ENCODE data around the gene RNF151.
"Not testable (repeated sequence)": the region's sequence is repeated elsewhere in the genome, so short reads cannot be mapped to it uniquely, and the experiment has no call there.

RNF151 gene

DNA sequence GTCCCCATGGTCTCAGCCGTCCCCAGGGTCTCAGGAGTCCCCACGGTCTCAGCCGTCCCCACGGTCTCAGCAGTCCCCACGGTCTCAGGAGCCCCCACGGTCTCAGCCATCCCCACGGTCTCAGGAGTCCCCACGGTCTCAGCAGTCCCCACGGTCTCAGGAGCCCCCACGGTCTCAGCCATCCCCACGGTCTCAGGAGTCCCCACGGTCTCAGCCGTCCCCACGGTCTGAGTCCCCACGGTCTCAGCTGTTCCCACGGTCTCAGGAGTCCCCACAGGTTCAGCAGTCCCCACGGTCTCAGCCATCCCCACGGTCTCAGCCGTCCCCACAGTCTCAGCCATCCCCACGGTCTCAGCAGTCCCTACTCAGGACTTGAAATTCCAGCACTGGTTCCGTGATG is 46.5 kb upstream of the RNF151 start:
- H2BK5ac ChIP-seq (ENCODE audit: low read length) = not testable (repeated sequence)
- WGBS (ENCODE audit: extremely low coverage, insufficient coverage, low lambda C conversion rate) = no CpG with 5 or more reads among the region's 21 CpGs
- H3K27me3 ChIP-seq (ENCODE audit: insufficient read depth, low read length, poor library complexity) = peaks cover 34% of the 10 kb centered on the region

DNA sequence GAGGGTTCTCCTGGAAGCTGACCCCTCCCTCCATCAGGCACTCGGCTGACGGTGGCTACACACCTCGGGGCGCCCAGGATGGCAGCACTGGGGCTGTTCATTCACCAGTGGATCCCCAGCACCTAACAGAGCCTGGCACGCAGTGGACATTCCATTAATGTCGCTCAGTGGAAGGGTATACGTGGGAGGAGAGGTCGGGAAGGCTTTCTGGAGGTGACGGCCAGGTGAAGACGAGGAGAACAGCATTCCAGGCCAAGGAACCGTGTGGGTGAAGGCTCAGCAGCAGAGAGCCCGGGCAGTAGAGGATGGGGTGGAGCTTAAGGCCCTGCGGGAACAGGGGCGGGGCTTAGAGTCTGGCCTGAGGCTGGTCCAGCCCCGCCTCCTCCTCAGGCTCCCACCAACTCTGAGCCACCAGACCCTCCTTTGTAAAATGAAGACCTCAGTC is 45.9 kb upstream of the RNF151 start:
- Histone ChIP-seq H3K79me1 (ENCODE audit: low read length) (no peaks in the 10 kb centered on the region), H3K9ac (ENCODE audit: low read length) (no peak overlapping the region), H3K27me3 (ENCODE audit: insufficient read depth, low read length, poor library complexity) (peaks cover 34% of the 10 kb centered on the region), H3K18ac (ENCODE audit: low read length) (no peak overlapping the region), H2BK15ac (replicated peaks; ENCODE audit: low read depth) (no peak overlapping the region), H3K4me1 (ENCODE audit: control insufficient read depth, low read depth, low read length) (no peaks in the 10 kb centered on the region), H3K56ac (ENCODE audit: low read length) (peak overlapping the region; percentile 15), H3K4me2 (ENCODE audit: low read length) (no peak overlapping the region), H4K5ac (ENCODE audit: low read length) (no peak overlapping the region), H3K79me2 (ENCODE audit: control insufficient read depth, insufficient read depth, low read length) (no peaks in the 10 kb centered on the region), H2BK5ac (ENCODE audit: low read length) (no peak overlapping the region), H3K4me3 (ENCODE audit: low read length) (no peak overlapping the region), H2BK120ac (ENCODE audit: low read depth, low read length) (no peak overlapping the region), H3K36me3 (ENCODE audit: control insufficient read depth, insufficient read depth, low read length) (no peaks in the 10 kb centered on the region), H4K8ac (ENCODE audit: low read depth, low read length) (no peak overlapping the region), H2AK5ac (ENCODE audit: low read length) (no peak overlapping the region), H3K27ac (ENCODE audit: low read depth, low read length) (no peak overlapping the region), H3K4ac (ENCODE audit: low read depth, low read length) (no peak overlapping the region), H3K23ac (ENCODE audit: low read length) (no peak overlapping the region)
- no CpG with 5 or more reads among the region's 15 CpGs for WGBS (ENCODE audit: extremely low coverage, insufficient coverage, low lambda C conversion rate)
- peak; percentile 67 for DNase-seq

More for the DNA sequence above, 46.5 kb upstream of the RNF151 start:
- not testable (repeated sequence) for H3K79me2 ChIP-seq (ENCODE audit: control insufficient read depth, insufficient read depth, low read length); H3K36me3 ChIP-seq (ENCODE audit: control insufficient read depth, insufficient read depth, low read length); H2BK120ac ChIP-seq (ENCODE audit: low read depth, low read length); H3K18ac ChIP-seq (ENCODE audit: low read length); H3K4ac ChIP-seq (ENCODE audit: low read depth, low read length); H3K4me2 ChIP-seq (ENCODE audit: low read length); H3K4me3 ChIP-seq (ENCODE audit: low read length); H3K4me1 ChIP-seq (ENCODE audit: control insufficient read depth, low read depth, low read length); H3K56ac ChIP-seq (ENCODE audit: low read length); H4K8ac ChIP-seq (ENCODE audit: low read depth, low read length); H4K5ac ChIP-seq (ENCODE audit: low read length); H2AK5ac ChIP-seq (ENCODE audit: low read length); H3K9ac ChIP-seq (ENCODE audit: low read length); H3K23ac ChIP-seq (ENCODE audit: low read length); H3K79me1 ChIP-seq (ENCODE audit: low read length); DNase-seq; H2BK15ac ChIP-seq (replicated peaks; ENCODE audit: low read depth); H3K27ac ChIP-seq (ENCODE audit: low read depth, low read length)

DNA sequence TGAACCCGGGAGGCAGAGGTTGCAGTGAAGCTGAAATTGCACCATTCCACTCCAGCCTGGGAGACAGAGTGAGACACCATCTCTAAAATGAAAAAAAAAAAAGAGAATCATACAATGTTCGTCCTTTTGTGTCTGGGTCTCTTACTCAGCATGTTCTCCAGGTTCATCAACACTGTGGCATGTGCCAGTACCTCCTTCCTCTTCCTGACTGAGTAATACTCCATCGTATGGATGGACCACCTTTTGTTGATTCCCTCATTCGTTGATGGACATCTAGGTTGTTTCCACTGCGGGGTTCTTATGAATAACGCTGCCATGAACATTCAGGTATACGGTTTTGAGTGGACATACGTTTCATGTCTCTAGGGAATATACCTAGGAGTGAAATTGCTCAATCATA is 44.3 kb upstream of the RNF151 start:
- no peak overlapping the region for H3K27ac ChIP-seq (ENCODE audit: low read depth, low read length)
- H4K8ac ChIP-seq (ENCODE audit: low read depth, low read length) = no peak overlapping the region
- no peak overlapping the region for H2BK120ac ChIP-seq (ENCODE audit: low read depth, low read length)
- H4K5ac ChIP-seq (ENCODE audit: low read length) = no peak overlapping the region
- no peak overlapping the region for H3K56ac ChIP-seq (ENCODE audit: low read length)
- H2BK15ac ChIP-seq (replicated peaks; ENCODE audit: low read depth) = no peak overlapping the region
- H3K4me2 ChIP-seq (ENCODE audit: low read length) = no peak overlapping the region
- no peak overlapping the region for H3K4ac ChIP-seq (ENCODE audit: low read depth, low read length)
- H3K4me1 ChIP-seq (ENCODE audit: control insufficient read depth, low read depth, low read length) = no peaks in the 10 kb centered on the region
- no peaks in the 10 kb centered on the region for H3K36me3 ChIP-seq (ENCODE audit: control insufficient read depth, insufficient read depth, low read length)
- H3K23ac ChIP-seq (ENCODE audit: low read length) = no peak overlapping the region
- H2BK5ac ChIP-seq (ENCODE audit: low read length) = no peak overlapping the region
- no peak overlapping the region for H3K18ac ChIP-seq (ENCODE audit: low read length)
- H3K79me1 ChIP-seq (ENCODE audit: low read length) = no peaks in the 10 kb centered on the region
- DNase-seq = no peak
- no peaks in the 10 kb centered on the region for H3K79me2 ChIP-seq (ENCODE audit: control insufficient read depth, insufficient read depth, low read length)
- H3K9ac ChIP-seq (ENCODE audit: low read length) = no peak overlapping the region
- WGBS (ENCODE audit: extremely low coverage, insufficient coverage, low lambda C conversion rate) = no CpG with 5 or more reads among the region's 8 CpGs
- peaks cover 28% of the 10 kb centered on the region for H3K27me3 ChIP-seq (ENCODE audit: insufficient read depth, low read length, poor library complexity)
- no peak overlapping the region for H3K4me3 ChIP-seq (ENCODE audit: low read length)
- no peak overlapping the region for H2AK5ac ChIP-seq (ENCODE audit: low read length)

DNA sequence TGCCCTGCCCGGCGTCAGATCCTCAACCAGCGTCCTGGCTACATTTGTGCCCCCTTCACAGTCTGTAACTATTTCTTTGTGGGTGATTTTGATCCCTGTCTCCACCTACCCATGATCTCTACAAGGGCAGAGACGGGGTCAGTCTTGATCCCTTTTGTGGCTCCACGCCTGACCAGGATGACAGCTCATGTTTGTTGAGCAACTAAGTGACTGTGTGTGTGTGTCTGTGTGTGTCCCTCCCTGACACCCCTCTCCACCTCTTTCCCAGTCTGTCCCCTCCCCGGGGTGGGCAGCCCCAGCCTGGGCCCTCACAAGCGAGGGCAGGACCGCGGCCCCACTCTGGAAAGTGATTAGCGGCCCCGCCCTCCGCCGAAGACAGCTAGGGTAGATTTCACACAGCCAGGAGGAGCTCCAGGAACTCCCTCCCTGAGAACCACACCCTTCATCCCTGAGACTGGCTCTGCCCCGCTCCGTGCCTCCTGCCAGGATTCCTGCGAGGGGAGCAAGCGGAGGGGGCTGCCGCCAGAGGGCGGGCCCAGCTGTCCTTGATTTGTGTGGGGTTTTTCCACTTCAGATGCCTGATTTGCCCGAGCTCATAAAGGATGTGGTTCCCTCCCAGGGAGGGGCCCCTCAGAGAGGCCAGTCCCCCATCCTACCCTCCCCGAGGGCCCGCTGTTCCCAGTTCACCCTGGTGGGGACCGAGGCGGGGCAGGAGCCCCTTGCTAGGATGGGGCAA is 43.2 kb upstream of the RNF151 start:
- Histone ChIP-seq H3K23ac (ENCODE audit: low read length) (peak overlapping the region; percentile 35), H3K4me1 (ENCODE audit: control insufficient read depth, low read depth, low read length) (no peaks in the 10 kb centered on the region), H4K8ac (ENCODE audit: low read depth, low read length) (no peak overlapping the region), H2BK120ac (ENCODE audit: low read depth, low read length) (no peak overlapping the region), H3K4me2 (ENCODE audit: low read length) (peak overlapping the region; percentile 38), H3K27ac (ENCODE audit: low read depth, low read length) (no peak overlapping the region), H2AK5ac (ENCODE audit: low read length) (no peak overlapping the region), H3K9ac (ENCODE audit: low read length) (peak overlapping the region; percentile 45), H2BK5ac (ENCODE audit: low read length) (no peak overlapping the region), H3K36me3 (ENCODE audit: control insufficient read depth, insufficient read depth, low read length) (no peaks in the 10 kb centered on the region), H3K27me3 (ENCODE audit: insufficient read depth, low read length, poor library complexity) (peaks cover 20% of the 10 kb centered on the region), H3K4me3 (ENCODE audit: low read length) (no peak overlapping the region), H3K4ac (ENCODE audit: low read depth, low read length) (no peak overlapping the region), H3K18ac (ENCODE audit: low read length) (peak overlapping the region; percentile 36), H4K5ac (ENCODE audit: low read length) (no peak overlapping the region), H3K79me1 (ENCODE audit: low read length) (no peaks in the 10 kb centered on the region), H3K56ac (ENCODE audit: low read length) (peak overlapping the region; percentile 20), H3K79me2 (ENCODE audit: control insufficient read depth, insufficient read depth, low read length) (no peaks in the 10 kb centered on the region), H2BK15ac (replicated peaks; ENCODE audit: low read depth) (no peak overlapping the region)
- peak; percentile 87 for DNase-seq
- WGBS (ENCODE audit: extremely low coverage, insufficient coverage, low lambda C conversion rate) = no CpG with 5 or more reads among the region's 24 CpGs

DNA sequence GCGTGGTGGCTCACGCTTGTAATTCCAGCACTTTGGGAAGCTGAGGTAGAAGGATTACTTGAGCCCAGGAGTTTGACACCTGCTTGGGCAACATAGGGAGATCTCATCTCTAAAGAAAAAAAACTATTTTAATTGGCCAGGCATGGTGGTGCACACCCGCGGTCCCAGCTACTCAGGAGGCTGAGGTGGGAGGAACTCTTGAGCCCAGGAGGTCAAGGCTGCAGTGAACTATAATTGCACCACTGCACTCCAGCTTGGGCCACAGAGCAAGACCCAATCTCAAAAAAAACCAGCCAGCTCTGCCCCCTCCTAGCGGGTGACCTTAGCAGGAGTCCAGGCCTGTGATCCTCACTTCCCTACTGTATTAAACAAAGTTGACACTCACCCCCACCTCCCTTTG is 42.6 kb upstream of the RNF151 start:
- Histone ChIP-seq H2AK5ac (ENCODE audit: low read length) (no peak overlapping the region), H3K27me3 (ENCODE audit: insufficient read depth, low read length, poor library complexity) (peaks cover 14% of the 10 kb centered on the region), H2BK15ac (replicated peaks; ENCODE audit: low read depth) (no peak overlapping the region), H3K27ac (ENCODE audit: low read depth, low read length) (no peak overlapping the region), H3K23ac (ENCODE audit: low read length) (no peak overlapping the region), H3K36me3 (ENCODE audit: control insufficient read depth, insufficient read depth, low read length) (no peaks in the 10 kb centered on the region), H4K8ac (ENCODE audit: low read depth, low read length) (no peak overlapping the region), H3K4me3 (ENCODE audit: low read length) (no peak overlapping the region), H2BK120ac (ENCODE audit: low read depth, low read length) (no peak overlapping the region), H3K9ac (ENCODE audit: low read length) (peak overlapping the region; percentile 45), H3K18ac (ENCODE audit: low read length) (peak overlapping the region; percentile 36), H4K5ac (ENCODE audit: low read length) (no peak overlapping the region), H2BK5ac (ENCODE audit: low read length) (no peak overlapping the region), H3K79me1 (ENCODE audit: low read length) (no peaks in the 10 kb centered on the region), H3K4me2 (ENCODE audit: low read length) (no peak overlapping the region), H3K4ac (ENCODE audit: low read depth, low read length) (no peak overlapping the region), H3K79me2 (ENCODE audit: control insufficient read depth, insufficient read depth, low read length) (no peaks in the 10 kb centered on the region), H3K56ac (ENCODE audit: low read length) (no peak overlapping the region), H3K4me1 (ENCODE audit: control insufficient read depth, low read depth, low read length) (no peaks in the 10 kb centered on the region)
- no CpG with 5 or more reads among the region's 5 CpGs for WGBS (ENCODE audit: extremely low coverage, insufficient coverage, low lambda C conversion rate)
- DNase-seq = no peak

DNA sequence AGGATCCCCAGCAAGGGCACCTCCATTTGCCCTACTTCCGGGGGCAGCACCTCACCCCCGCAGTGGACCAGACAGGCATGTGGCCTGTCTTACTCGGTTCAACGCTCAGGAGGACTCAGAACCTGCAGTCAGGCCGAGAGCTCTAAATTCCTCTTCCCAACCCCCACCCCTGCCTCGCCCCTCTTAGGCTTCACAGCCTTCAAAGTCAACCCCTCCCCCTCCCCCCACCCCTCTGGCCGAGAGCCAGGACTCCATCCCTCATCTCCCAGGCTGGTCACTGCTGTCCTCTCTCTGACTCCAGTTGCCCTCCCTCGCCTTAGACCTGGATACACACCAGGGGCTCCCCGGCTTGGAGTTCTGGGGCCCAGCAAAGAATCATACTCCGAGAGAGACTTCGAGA is 40.4 kb upstream of the RNF151 start:
- H3K27me3 ChIP-seq (ENCODE audit: insufficient read depth, low read length, poor library complexity) = no peaks in the 10 kb centered on the region
- peak; percentile 50 for DNase-seq
- H3K4me3 ChIP-seq (ENCODE audit: low read length) = no peak overlapping the region
- H2BK5ac ChIP-seq (ENCODE audit: low read length) = no peak overlapping the region
- no CpG with 5 or more reads among the region's 11 CpGs for WGBS (ENCODE audit: extremely low coverage, insufficient coverage, low lambda C conversion rate)
- no peaks in the 10 kb centered on the region for H3K36me3 ChIP-seq (ENCODE audit: control insufficient read depth, insufficient read depth, low read length)
- no peak overlapping the region for H3K9ac ChIP-seq (ENCODE audit: low read length)
- no peak overlapping the region for H3K23ac ChIP-seq (ENCODE audit: low read length)
- H3K4ac ChIP-seq (ENCODE audit: low read depth, low read length) = no peak overlapping the region
- no peak overlapping the region for H3K56ac ChIP-seq (ENCODE audit: low read length)
- no peak overlapping the region for H3K18ac ChIP-seq (ENCODE audit: low read length)
- no peak overlapping the region for H2AK5ac ChIP-seq (ENCODE audit: low read length)
- H3K27ac ChIP-seq (ENCODE audit: low read depth, low read length) = no peak overlapping the region
- H3K4me1 ChIP-seq (ENCODE audit: control insufficient read depth, low read depth, low read length) = no peaks in the 10 kb centered on the region
- H2BK15ac ChIP-seq (replicated peaks; ENCODE audit: low read depth) = no peak overlapping the region
- no peaks in the 10 kb centered on the region for H3K79me2 ChIP-seq (ENCODE audit: control insufficient read depth, insufficient read depth, low read length)
- H3K79me1 ChIP-seq (ENCODE audit: low read length) = no peaks in the 10 kb centered on the region
- H3K4me2 ChIP-seq (ENCODE audit: low read length) = no peak overlapping the region
- H4K8ac ChIP-seq (ENCODE audit: low read depth, low read length) = no peak overlapping the region
- no peak overlapping the region for H2BK120ac ChIP-seq (ENCODE audit: low read depth, low read length)
- no peak overlapping the region for H4K5ac ChIP-seq (ENCODE audit: low read length)
